Stomach (tissue), 9 donors: Measurements from ENCODE around the gene EIPR1. TPM values are rescaled to one million over a fixed set of nuclear protein-coding genes. Genes with fewer than 3 reads are reported as not detected.

ENCODE experiments used
- DNase-seq, 2 donors: peaks; one replicate each; pipeline versions ENCODE4 v3.0.0 to v3.0.0-alpha.2; 2013 to 2019
- H3K27ac ChIP-seq, 5 donors: fragments of 200-600 bp in 4 of 5; sonication (generic) in 4 of 5; one replicate each; pipeline ENCODE4 v1.5.1; 2013 to 2019; ENCODE audit warnings: mild to moderate bottlenecking in 1 of 5, moderate library complexity in 1 of 5
- H3K27me3 ChIP-seq, 3 donors: fragments of 200-600 bp; sonication (generic); one replicate each; pipeline ENCODE4 v1.5.1; 2017 to 2019; ENCODE audit warnings: mixed run types in 1 of 3
- H3K36me3 ChIP-seq, 4 donors: fragments of 200-600 bp; sonication (generic); 1 replicate in 3 of 4; 2 replicates in 1 of 4; pipeline ENCODE4 v1.5.1; 2016 to 2019
- H3K4me1 ChIP-seq, 4 donors: fragments of 200-600 bp; sonication (generic); one replicate each; pipeline ENCODE4 v1.5.1; 2016 to 2019
- H3K4me3 ChIP-seq, 4 donors: fragments of 200-600 bp; sonication (generic) in 3 of 4; one replicate each; pipeline ENCODE4 v1.5.1; 2016 to 2019; ENCODE audit warnings: mild to moderate bottlenecking in 1 of 4
- H3K9me3 ChIP-seq, 4 donors: fragments of 200-600 bp; sonication (generic); one replicate each; pipeline ENCODE4 v1.5.1; 2016 to 2019
- EP300 ChIP-seq: sonication (generic); formaldehyde crosslinking; IDR thresholded peaks from one replicate; pipeline ENCODE4 v1.6.1; 2017; ENCODE audit warnings: antibody characterized with exemption
- POLR2A ChIP-seq, 4 donors: fragments of 450-650 bp; IDR thresholded peaks; one replicate each; pipeline ENCODE4 v1.6.1; 2016; ENCODE audit warnings: antibody characterized with exemption in 4 of 4, control low read depth in 2 of 4, mild to moderate bottlenecking in 1 of 4, moderate library complexity in 1 of 4
- POLR2AphosphoS5 ChIP-seq, 3 donors: sonication (generic); formaldehyde crosslinking; IDR thresholded peaks; one replicate each; pipeline ENCODE4 v1.6.1; 2016; ENCODE audit warnings: antibody characterized with exemption in 3 of 3
- WGBS, 5 donors: extraction: QIAGEN DNeasy Blood & Tissue Kit in 3 of 5; methylation state at CpG; one replicate each; pipeline versions ENCODE4 v1.1.5 to v1.1.7; 2013 to 2018; 5-methylcytosine and 5-hydroxymethylcytosine counted together
- intact Hi-C: fragments of 100-400 bp; cut with DNase I; formaldehyde crosslinking; loops from one replicate; pipeline ENCODE4 v1.15.1; 2023; ENCODE audit warnings: low total_unique reads
- polyA plus RNA-seq, 3 donors: library from polyadenylated mRNA; stranded (reverse); fragments of 200-250 nt; gene quantifications; one replicate each; pipeline ENCODE4 v1.2.3, GENCODE V29; 2013
- total RNA-seq, 5 donors: library from RNA; depleted of rRNA; stranded (reverse); fragments of >200 nt; gene quantifications; one replicate each; pipeline versions ENCODE4 v1.1.0 to v1.2.3, GENCODE V29; 2014 to 2016
- TF ChIP-seq, protein P1 (sequence below), 7 experiments: fragments of 450-650 bp in 4 of 7; fragments of 200-600 bp in 3 of 7; sonication (generic) in 3 of 7; IDR thresholded peaks; one replicate each; pipeline ENCODE4 v1.5.1; 2016 to 2019; ENCODE audit warnings: antibody characterized with exemption in 7 of 7, control low read depth in 2 of 7, mild to moderate bottlenecking in 1 of 7
- donor health status: healthy with polysubstance abuse.
- donor health status: Bipolar disorder and iron deficiency.
- donor health status: healthy.

EIPR1 gene
- total and polyA plus RNA-seq, 8 donors = 1.2 to 39.4 (median 12.7) TPM

DNA sequence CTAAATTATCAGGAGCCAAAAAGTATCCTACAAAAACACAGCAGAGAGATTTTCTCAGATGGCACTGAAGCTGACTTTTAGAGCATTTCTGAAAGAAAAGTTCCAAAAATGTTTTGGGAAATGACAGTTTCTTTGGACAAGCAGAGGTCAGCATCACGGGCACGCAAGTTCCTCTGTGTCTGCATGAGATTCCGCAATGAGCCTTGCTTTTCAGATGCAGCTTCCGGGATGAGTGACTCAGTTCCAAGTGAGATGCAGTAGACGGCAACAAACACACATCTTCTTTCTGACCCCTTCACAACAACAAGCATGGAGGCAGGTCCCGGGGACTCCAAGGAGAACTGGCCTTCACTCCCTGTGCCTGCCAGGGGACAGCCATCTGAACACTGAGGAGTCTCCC, 76.6 kb downstream of the EIPR1 start:
- 90 to 98% (median 94%) methylated on average over 6 of the region's 6 CpGs for WGBS, 5 donors
- no peak for DNase-seq
- TF ChIP-seq POLR2AphosphoS5 (IDR thresholded peaks at IDR 0.05) (no peak), EP300 (no peak), POLR2A (IDR thresholded peaks at IDR 0.05) (no peak)
- TF ChIP-seq, protein P1, sequence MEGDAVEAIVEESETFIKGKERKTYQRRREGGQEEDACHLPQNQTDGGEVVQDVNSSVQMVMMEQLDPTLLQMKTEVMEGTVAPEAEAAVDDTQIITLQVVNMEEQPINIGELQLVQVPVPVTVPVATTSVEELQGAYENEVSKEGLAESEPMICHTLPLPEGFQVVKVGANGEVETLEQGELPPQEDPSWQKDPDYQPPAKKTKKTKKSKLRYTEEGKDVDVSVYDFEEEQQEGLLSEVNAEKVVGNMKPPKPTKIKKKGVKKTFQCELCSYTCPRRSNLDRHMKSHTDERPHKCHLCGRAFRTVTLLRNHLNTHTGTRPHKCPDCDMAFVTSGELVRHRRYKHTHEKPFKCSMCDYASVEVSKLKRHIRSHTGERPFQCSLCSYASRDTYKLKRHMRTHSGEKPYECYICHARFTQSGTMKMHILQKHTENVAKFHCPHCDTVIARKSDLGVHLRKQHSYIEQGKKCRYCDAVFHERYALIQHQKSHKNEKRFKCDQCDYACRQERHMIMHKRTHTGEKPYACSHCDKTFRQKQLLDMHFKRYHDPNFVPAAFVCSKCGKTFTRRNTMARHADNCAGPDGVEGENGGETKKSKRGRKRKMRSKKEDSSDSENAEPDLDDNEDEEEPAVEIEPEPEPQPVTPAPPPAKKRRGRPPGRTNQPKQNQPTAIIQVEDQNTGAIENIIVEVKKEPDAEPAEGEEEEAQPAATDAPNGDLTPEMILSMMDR (IDR thresholded peaks at IDR 0.05) = no peak
- H3K36me3 ChIP-seq = peaks cover 0 to 9% (median 4%) of the 10 kb centered on the region in 4 donors
- peaks cover 0 to 12% (median 8%) of the 10 kb centered on the region in 4 donors for H3K4me1 ChIP-seq
- no peaks in the 10 kb centered on the region for H3K27me3 ChIP-seq
- H3K4me3 ChIP-seq = no peak overlapping the region
- H3K27ac ChIP-seq = no peak overlapping the region
- H3K9me3 ChIP-seq = no peaks in the 10 kb centered on the region
- intact Hi-C loops = no loop called here

DNA sequence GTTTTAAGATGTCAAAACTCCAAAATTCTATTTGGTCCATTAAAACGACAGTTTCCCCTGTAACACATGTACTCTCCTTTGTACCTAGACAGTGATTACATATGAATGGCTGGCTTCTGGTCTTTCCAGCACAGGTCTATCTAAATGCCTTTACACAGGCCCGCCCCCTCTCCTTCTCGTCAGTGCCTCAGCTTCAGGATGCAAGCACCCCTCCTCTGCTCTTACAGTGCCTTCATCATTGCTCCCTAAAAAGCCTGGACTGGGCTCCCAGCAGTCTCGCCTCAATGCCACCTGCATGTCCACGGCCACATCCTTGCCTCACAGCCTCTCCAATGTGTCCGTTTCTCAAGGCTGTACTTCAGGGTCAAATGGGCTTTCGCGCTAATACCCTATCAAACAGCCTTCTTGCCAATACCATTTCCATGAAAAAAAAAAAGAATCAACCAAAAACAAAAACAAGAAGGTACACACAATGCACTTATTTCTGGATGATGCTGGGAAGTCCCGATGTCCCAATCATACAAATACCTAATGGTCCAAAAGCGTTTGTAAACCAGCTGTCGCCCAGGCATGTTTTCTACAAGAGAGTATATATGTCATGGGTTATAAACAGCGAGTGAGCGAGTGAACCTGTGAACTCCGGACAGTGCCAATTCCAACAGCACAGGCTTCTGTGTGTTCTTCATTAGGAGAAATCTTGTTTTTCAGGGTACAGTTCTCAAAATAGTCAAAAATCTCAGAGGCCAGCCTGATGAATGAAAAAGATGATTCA, 77.2 kb downstream of the EIPR1 start:
- Histone ChIP-seq H3K27me3 (no peaks in the 10 kb centered on the region), H3K4me1 (peaks cover 0 to 12% (median 8%) of the 10 kb centered on the region in 4 donors), H3K9me3 (no peaks in the 10 kb centered on the region), H3K4me3 (no peak overlapping the region), H3K27ac (no peak overlapping the region), H3K36me3 (peaks cover 0 to 9% (median 4%) of the 10 kb centered on the region in 4 donors)
- WGBS, 5 donors = 89 to 94% (median 92%) methylated on average over 14 of the region's 14 CpGs
- TF ChIP-seq POLR2AphosphoS5 (IDR thresholded peaks at IDR 0.05) (no peak), EP300 (no peak), POLR2A (IDR thresholded peaks at IDR 0.05) (no peak)
- TF ChIP-seq, protein P1 (IDR thresholded peaks at IDR 0.05) = no peak
- intact Hi-C loops = no loop called here
- DNase-seq = no peak

- Histone ChIP-seq H3K4me3 (no peak overlapping the region), H3K27ac (no peak overlapping the region), H3K9me3 (no peaks in the 10 kb centered on the region), H3K36me3 (peaks cover 0 to 9% (median 4%) of the 10 kb centered on the region in 4 donors), H3K4me1 (peaks cover 0 to 12% (median 8%) of the 10 kb centered on the region in 4 donors), H3K27me3 (no peaks in the 10 kb centered on the region)
- WGBS, 5 donors = 96 to 99% (median 97%) methylated on average over 7 of the region's 7 CpGs
- DNase-seq = no peak
- intact Hi-C loops = no loop called here
- TF ChIP-seq, protein P1 (IDR thresholded peaks at IDR 0.05) = no peak
- no peak for TF ChIP-seq POLR2A (IDR thresholded peaks at IDR 0.05)
- TF ChIP-seq EP300 = no peak
- no peak for TF ChIP-seq POLR2AphosphoS5 (IDR thresholded peaks at IDR 0.05)
These were observed 77.9 kb downstream of the EIPR1 start for GRCh38 chr2:3299703-3300102.

DNA sequence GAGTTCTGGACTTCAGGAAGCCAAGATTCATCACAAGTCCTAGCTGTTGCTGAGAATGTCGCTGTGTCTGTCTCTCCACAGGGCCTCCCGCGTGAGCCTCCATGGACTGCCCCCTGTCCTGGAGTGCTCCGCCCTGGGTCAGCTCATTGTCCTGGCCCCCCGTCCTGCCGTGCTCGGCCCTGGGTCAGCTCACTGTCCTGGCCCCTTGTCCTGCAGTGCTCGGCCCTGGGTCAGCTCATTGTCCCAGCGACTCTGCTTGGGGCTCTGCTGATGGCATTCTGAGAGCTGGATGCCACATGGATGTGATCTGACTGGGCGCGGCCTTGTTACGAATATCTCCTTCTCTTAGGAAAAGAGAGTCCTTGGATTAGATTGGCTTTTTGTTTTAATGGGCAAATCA, 78.5 kb downstream of the EIPR1 start:
- H3K27me3 ChIP-seq = no peaks in the 10 kb centered on the region
- 95 to 98% (median 98%) methylated on average over 9 to 12 of the region's 12 CpGs for WGBS, 5 donors
- TF ChIP-seq EP300 = no peak
- TF ChIP-seq, protein P1 (IDR thresholded peaks at IDR 0.05) = no peak
- intact Hi-C loops = no loop called here
- no peak overlapping the region for H3K4me3 ChIP-seq
- no peak overlapping the region for H3K27ac ChIP-seq
- no peaks in the 10 kb centered on the region for H3K9me3 ChIP-seq
- DNase-seq = no peak
- H3K36me3 ChIP-seq = peaks cover 0 to 9% (median 4%) of the 10 kb centered on the region in 4 donors
- peaks cover 0 to 12% (median 8%) of the 10 kb centered on the region in 4 donors for H3K4me1 ChIP-seq
